SK-N-SH treated with all-trans-retinoic acid at 6 μM for 48 hours (cell line): ENCODE results near the gene SERPINB1.
"Not testable (repeated sequence)": the region's sequence is repeated elsewhere in the genome, so short reads cannot be mapped to it uniquely, and the experiment has no call there.

Experiments
- ATAC-seq: fragments of 200-7000 bp; cut with Tn5 transposase; 3 replicates; pipeline ENCODE4 v1.9.1; 2020; ENCODE audit warnings: mild to moderate bottlenecking, moderate library complexity
- ARNTL ChIP-seq: fragments of 450-650 bp; formaldehyde crosslinking; IDR thresholded peaks from 2 replicates; pipeline ENCODE4 v1.5.0; 2020; ENCODE audit warnings: low read depth, mild to moderate bottlenecking, moderate library complexity, borderline replicate concordance
- CREB5 ChIP-seq: fragments of 250-450 bp; sonication (Bioruptor Pico); IDR thresholded peaks from 2 replicates; pipeline ENCODE4 v1.5.1; 2020; ENCODE audit warnings: low read depth, mild to moderate bottlenecking, moderate library complexity
- CSDC2 ChIP-seq: fragments of 250-450 bp; sonication (Bioruptor Pico); IDR thresholded peaks from 2 replicates; pipeline ENCODE4 v1.5.0; 2020; ENCODE audit warnings: mild to moderate bottlenecking, moderate library complexity
- CSRNP3 ChIP-seq: fragments of 250-450 bp; sonication (Bioruptor Pico); IDR thresholded peaks from 2 replicates; pipeline ENCODE4 v1.5.1; 2021; ENCODE audit warnings: mild to moderate bottlenecking, moderate library complexity
- PATZ1 ChIP-seq: fragments of 250-450 bp; sonication (Bioruptor Pico); IDR thresholded peaks from 2 replicates; pipeline ENCODE4 v1.8.0; 2020; ENCODE audit warnings: mild to moderate bottlenecking, moderate library complexity, borderline replicate concordance
- POU6F1 ChIP-seq: fragments of 250-450 bp; sonication (Bioruptor Pico); IDR thresholded peaks from 2 replicates; pipeline ENCODE4 v1.8.0; 2021; ENCODE audit warnings: low read depth, mild to moderate bottlenecking, moderate library complexity, borderline replicate concordance
- PPARA ChIP-seq: fragments of 250-450 bp; sonication (Bioruptor Pico); IDR thresholded peaks from 2 replicates; pipeline ENCODE4 v1.5.0; 2020; ENCODE audit warnings: mild to moderate bottlenecking, borderline replicate concordance
- RARB ChIP-seq: fragments of 250-450 bp; sonication (Bioruptor Pico); IDR thresholded peaks from 2 replicates; pipeline ENCODE4 v1.8.0; 2021; ENCODE audit warnings: mild to moderate bottlenecking, moderate library complexity
- SNAI2 ChIP-seq: fragments of 250-450 bp; sonication (Bioruptor Pico); IDR thresholded peaks from 2 replicates; pipeline ENCODE4 v1.5.0; 2020; ENCODE audit warnings: mild to moderate bottlenecking, moderate library complexity
- TCF4 ChIP-seq: fragments of 250-450 bp; sonication (Bioruptor Pico); IDR thresholded peaks from 2 replicates; pipeline ENCODE4 v1.8.0; 2021; ENCODE audit warnings: mild to moderate bottlenecking, moderate library complexity, borderline replicate concordance
- TOX ChIP-seq: fragments of 250-450 bp; sonication (Bioruptor Pico); IDR thresholded peaks from 2 replicates; pipeline ENCODE4 v1.8.0; 2021; ENCODE audit warnings: mild to moderate bottlenecking, moderate library complexity, borderline replicate concordance
- TSHZ2 ChIP-seq: fragments of 250-450 bp; sonication (Bioruptor Pico); IDR thresholded peaks from 2 replicates; pipeline ENCODE4 v1.5.0; 2020; ENCODE audit warnings: mild to moderate bottlenecking, moderate library complexity
- ZC3H10 ChIP-seq: fragments of 250-450 bp; sonication (Bioruptor Pico); IDR thresholded peaks from 2 replicates; pipeline ENCODE4 v1.5.1; 2021; ENCODE audit warnings: mild to moderate bottlenecking, moderate library complexity
- ZFP3 ChIP-seq: fragments of 250-450 bp; sonication (Bioruptor Pico); IDR thresholded peaks from 2 replicates; pipeline ENCODE4 v1.5.0; 2020; ENCODE audit warnings: mild to moderate bottlenecking, moderate library complexity
- ZFP30 ChIP-seq: fragments of 450-650 bp; formaldehyde crosslinking; IDR thresholded peaks from 2 replicates; pipeline ENCODE4 v1.5.0; 2022; ENCODE audit warnings: mild to moderate bottlenecking, moderate library complexity
- ZNF565 ChIP-seq: fragments of 450-650 bp; formaldehyde crosslinking; conservative IDR thresholded peaks from 2 replicates; pipeline ENCODE4 v1.5.0; 2020; ENCODE audit warnings: low read depth, mild to moderate bottlenecking, moderate library complexity
- ZNF70 ChIP-seq: fragments of 450-650 bp; formaldehyde crosslinking; IDR thresholded peaks from 2 replicates; pipeline ENCODE4 v1.5.0; 2020; ENCODE audit warnings: mild to moderate bottlenecking, moderate library complexity
- ZNF8 ChIP-seq: fragments of 450-650 bp; formaldehyde crosslinking; IDR thresholded peaks from 2 replicates; pipeline ENCODE4 v1.5.0; 2020; ENCODE audit warnings: mild to moderate bottlenecking, moderate library complexity

The SERPINB1 gene

GRCh38 chr6:2854396-2854982 is 12.8 kb upstream of the SERPINB1 start:
- ATAC-seq: no peak
- no peak for TF ChIP-seq POU6F1
- no peak for TF ChIP-seq TSHZ2 (CRISPR knock-in tag)
- no peak for TF ChIP-seq ARNTL
- TF ChIP-seq ZNF565 (CRISPR knock-in tag): no peak
- TF ChIP-seq ZFP30 (CRISPR knock-in tag): no peak
- TF ChIP-seq PPARA (CRISPR knock-in tag): no peak
- no peak for TF ChIP-seq CSDC2 (CRISPR knock-in tag)
- no peak for TF ChIP-seq ZNF70
- TF ChIP-seq PATZ1 (CRISPR knock-in tag): no peak
- TF ChIP-seq, all 23 proteins: peak for 0

- peak; percentile 41 for ATAC-seq
- TF ChIP-seq RARB (CRISPR knock-in tag) (no peak), SNAI2 (0 out of 2 replicates have a peak, but pooled peaks have one; percentile 40)
- TF ChIP-seq, all 23 proteins: peak for 1
Measured at GRCh38 chr6:2853769-2854395, 12.2 kb upstream of the SERPINB1 start.

- not testable (repeated sequence) for ATAC-seq
Measured at GRCh38 chr6:2853378-2853768, 11.7 kb upstream of the SERPINB1 start.

- no peak for ATAC-seq
- TF ChIP-seq ZFP30 (CRISPR knock-in tag) (no peak), TSHZ2 (CRISPR knock-in tag) (no peak), ZNF8 (no peak), RARB (CRISPR knock-in tag) (no peak), PATZ1 (CRISPR knock-in tag) (no peak), PPARA (CRISPR knock-in tag) (no peak), TOX (CRISPR knock-in tag) (no peak), TCF4 (no peak), POU6F1 (no peak), CSRNP3 (no peak), ZC3H10 (no peak), CSDC2 (CRISPR knock-in tag) (no peak), ZFP3 (CRISPR knock-in tag) (no peak), ZNF70 (no peak), CREB5 (no peak)
Measured at GRCh38 chr6:2852921-2853322, 11.3 kb upstream of the SERPINB1 start.
